HG03103 (cell line): Measurements from ENCODE around the gene IGFBP2.

ENCODE experiments used
- ATAC-seq: cut with Tn5 transposase; IDR thresholded peaks from one replicate; pipeline ENCODE4 v1.9.1; 2021; ENCODE audit warnings: low read depth; ENCODE audit not compliant: unreplicated experiment

IGFBP2 gene

GRCh38 chr2:216635701-216636550 is 2.7 kb downstream of the IGFBP2 start:
- no peak for ATAC-seq

DNA sequence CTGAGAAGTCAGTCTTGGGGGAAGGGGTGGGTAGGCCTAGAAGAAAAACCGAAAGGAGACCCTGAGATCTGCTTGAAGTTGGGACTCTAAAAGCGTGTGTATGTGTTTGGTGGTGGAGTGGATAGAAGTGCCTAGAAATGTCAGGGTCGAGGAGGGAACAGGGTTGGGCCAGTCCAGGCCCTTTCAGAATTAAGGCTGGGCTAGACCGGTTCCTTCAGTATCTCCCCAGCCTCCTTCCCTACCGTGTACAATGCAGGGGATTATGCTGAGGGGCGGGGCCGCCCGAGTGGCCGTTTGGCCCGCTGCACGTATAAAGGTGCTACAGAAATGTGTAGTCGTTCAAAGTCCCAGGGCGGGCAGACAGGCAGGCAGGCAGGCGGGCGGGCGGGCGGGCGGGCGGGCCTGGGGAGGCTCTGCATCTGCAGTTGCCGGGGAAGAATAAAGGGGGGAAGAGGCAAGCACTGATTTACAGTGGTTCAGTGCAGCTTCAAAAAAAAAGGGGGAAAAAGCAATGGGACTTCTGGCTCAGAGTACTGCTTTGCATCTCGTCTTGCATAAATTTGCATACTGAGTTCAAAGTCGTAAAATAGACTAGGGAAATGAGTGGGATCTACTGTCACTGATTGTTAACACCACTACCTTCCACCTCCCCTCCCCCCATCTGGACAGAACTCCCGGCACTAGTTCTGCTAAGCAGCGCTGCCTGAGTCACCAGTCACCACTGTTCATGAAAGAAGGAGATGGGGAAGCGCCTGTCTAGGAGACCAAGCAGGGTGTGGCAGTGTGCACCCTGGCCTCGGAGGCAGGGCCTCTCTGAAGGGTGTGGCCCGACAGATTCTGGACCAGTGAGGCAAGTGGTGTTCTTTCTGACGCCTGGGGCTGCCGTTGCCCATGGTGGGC is 3.6 kb downstream of the IGFBP2 start:
- no peak for ATAC-seq

GRCh38 chr2:216637472-216637871 is 4.3 kb downstream of the IGFBP2 start:
- ATAC-seq: no peak

DNA sequence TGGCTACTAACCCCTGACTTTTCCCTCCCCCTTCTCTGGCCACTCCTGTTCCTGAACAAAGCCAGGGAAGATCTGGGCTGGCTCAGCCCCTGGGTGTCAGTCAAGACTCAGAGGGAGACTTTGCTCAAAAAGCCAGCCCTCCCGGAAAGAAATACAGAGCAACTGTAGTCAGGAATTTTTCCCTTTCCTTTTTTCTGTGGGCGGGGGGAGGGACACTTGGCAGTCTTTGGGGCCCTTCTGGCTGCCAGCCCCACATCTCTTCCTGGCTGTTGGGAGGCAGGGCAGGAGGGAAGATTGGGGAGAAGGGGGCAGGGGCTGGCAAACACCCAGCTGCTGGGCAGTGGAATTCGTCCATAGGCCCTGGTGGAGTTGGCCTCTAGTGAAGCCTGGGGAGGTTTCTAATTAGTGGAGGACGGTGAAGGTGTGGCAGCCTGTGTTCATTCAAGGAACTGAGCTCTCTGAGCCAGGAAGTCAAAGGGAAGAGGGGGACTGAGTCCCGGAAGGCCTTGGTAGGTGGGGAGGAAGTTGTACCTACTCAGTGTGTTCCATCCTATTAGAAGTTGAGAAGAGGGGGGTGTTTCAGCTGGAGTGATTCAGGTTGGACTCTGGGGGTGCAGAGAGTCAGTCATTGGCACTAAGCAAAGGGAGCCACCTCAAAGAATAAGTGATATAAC is 10.9 kb downstream of the IGFBP2 start:
- no peak for ATAC-seq

DNA sequence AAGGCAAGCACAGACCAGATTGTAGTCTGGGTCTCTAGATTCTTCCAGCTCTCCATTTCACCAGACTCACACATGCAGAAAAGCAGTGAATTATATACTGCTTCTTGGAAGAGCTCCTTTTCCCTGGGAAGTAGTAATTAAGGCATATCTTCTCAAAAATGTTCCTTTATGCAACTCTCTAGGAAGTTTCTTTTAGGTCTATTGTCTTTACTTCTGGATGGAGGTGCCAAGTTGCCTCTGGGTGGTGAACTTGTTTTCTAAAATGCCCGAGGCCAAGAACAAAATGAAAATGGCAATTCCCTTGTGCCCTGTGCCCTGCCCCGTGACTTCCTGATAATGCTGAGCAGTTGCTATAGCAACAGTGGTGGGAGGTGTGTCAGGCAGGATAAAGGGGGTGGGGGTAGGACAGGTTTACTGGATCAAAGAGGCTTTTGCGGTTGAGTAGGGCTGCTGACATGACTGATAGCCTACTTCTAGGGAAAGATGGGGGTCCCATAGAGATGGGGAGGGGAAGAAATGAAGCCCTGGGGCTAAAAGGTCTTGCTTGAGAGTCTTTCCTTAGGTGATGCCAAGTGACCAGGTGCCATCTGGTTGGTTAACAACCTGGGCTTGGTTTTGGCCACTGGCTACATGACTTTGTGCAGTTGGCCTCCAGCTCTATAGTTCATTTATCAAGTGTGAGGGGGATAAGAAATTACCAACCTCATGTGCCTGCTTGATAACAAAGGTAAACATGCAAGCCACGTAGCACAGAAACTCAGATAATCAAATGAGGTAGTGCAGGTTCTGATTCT is 11.8 kb downstream of the IGFBP2 start:
- ATAC-seq: no peak

GRCh38 chr2:216645636-216645950 is 12.4 kb downstream of the IGFBP2 start:
- no peak for ATAC-seq

GRCh38 chr2:216646116-216646515 is 12.9 kb downstream of the IGFBP2 start:
- ATAC-seq: no peak

GRCh38 chr2:216648105-216648504 is 14.9 kb downstream of the IGFBP2 start:
- ATAC-seq: no peak

- no peak for ATAC-seq
Observed at GRCh38 chr2:216649574-216649973, 16.4 kb downstream of the IGFBP2 start.

GRCh38 chr2:216650626-216651257 is 17.5 kb downstream of the IGFBP2 start:
- ATAC-seq: no peak

DNA sequence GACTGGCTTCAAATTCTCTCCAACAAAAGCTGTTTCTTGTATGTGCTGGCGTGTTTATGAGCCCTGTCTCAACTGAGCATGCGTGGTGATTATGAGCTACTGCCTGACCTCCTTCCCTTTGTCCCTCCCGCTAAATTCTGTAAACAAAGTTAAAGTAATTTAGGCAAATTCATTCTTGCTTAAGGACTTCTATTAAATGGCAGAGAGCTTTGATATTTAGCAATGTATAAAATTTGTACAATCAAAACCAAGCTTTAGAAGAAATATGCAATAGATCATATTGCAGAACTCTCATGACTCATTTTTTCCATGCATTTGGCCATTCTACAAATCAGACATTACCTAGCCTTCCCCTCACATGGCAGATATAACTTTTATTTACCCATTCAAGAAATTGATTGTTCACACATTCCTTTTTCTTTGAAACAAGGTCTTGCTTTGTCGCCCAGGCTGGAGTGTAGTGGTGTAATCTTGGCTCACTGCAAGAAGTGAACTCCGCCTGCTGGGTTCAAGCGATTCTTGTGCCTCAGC is 18.2 kb downstream of the IGFBP2 start:
- no peak for ATAC-seq

- no peak for ATAC-seq
Observed at GRCh38 chr2:216652566-216652965, 19.3 kb downstream of the IGFBP2 start.

DNA sequence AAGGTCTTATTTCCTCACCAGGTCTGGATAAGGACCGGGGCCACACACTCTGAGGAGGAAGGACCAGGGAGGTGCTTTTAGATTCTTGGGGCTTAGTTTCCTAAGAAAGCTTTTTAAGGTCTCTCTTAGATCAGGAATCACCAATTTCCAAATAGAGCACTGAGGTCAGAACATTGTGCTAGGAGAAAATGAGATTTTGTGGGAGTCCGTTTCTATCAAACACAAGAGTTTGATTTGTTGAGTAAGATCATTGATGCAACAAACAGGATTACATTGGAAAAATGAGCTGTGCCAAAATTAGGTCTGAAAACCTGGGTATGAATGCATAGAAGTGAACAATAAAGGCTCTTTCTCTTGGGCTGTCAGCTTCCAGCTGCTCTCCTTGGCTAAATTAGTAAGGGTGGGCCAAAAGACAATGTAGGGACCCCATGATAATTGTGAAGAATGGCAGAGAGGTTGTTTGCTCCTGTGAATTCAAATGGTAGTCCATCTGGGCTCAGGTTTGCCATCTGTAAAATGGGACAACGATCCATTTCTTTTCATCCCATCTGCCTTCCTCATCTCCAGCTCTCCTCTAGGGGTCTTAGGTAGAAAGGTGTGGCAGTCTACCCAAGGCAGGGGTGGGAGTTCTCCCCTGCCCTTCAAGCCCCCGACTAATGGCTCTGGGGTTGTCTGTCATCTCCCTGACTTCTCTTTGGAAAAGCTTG is 20.0 kb downstream of the IGFBP2 start:
- ATAC-seq: no peak

DNA sequence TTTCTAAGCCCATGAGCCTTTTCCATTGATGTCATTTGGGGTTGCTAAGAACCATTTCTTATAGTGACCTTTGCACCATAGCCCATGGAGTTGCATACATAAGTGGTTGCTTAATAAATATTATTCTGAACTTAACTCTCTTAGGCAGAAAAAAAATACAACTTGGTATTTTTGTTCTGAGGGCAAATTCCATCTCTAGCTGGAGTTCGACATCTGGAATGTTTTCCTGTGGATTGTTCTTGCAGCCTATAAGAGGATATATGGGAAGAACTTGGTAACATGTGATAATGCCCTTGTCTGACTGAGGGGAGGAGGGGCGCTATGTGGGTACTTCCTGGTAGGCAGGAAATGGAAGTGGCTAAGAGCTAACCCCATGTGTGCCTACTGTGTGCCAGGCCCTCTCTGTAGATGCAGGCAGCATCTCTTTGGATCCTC is 20.7 kb downstream of the IGFBP2 start:
- ATAC-seq: no peak

DNA sequence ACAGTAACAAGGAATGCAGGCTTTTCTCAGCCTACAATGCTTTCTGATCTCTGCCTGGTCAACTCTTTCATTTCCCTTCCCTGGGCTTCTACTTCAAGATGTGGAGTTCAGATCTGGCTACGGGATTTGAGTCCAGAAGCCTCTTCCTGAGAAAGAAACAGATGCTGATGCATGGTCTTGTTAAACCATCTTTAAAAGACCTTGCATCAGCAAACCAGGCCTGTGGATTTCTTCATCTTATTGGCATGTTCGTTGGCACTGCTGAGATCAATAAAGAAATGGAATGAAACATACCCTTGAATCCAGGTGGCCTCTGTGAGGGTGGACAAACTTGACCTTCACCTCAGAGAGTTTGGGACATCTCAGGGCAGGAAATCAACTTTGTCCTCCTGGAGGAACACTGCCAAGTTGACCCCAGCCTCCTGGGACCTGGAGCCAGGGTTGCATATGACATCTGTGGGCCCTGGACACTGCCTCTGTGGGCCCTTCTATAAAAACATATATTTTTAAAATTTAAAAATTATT is 21.4 kb downstream of the IGFBP2 start:
- no peak for ATAC-seq

- no peak for ATAC-seq
Observed at GRCh38 chr2:216657086-216657855, 24.1 kb downstream of the IGFBP2 start.

GRCh38 chr2:216657980-216658379 is 24.8 kb downstream of the IGFBP2 start:
- no peak for ATAC-seq

DNA sequence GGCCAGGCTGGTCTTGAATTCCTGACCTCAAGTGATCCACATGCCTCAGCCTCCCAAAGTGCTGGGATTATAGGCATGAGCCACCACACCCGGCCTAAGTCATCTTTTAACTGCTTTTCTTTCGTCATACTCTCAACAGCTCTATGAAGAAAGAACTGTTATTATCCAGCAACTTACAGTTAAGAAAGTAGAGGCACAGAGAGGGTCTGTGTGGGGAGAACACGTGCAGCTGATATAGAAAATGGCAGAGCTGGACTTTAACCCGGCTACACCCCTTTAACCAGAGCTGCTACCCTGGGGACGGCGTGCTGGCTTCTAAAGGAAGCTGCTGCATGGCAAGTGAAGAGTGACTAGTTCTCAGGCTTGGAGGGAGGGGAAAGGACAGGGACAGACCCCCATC is 25.5 kb downstream of the IGFBP2 start:
- ATAC-seq: no peak
